SK-N-MC (cell line): ENCODE measurements around the gene KIF24.

Source experiments
- DNase-seq: peaks from one replicate; pipeline ENCODE4 v3.0.0-alpha.2; 2011; ENCODE audit warnings: low read depth, low spot score
- H3K27ac ChIP-seq: fragments of 200-600 bp; sonication (generic); 2 replicates; pipeline ENCODE4 v1.5.1; 2016; ENCODE audit warnings: mixed run types
- H3K36me3 ChIP-seq: fragments of 200-600 bp; sonication (generic); 2 replicates; pipeline ENCODE4 v1.6.1; 2017; ENCODE audit warnings: antibody characterized with exemption, low read length, mixed read lengths; ENCODE audit not compliant: insufficient read depth
- H3K4me3 ChIP-seq: fragments of 200-600 bp; sonication (generic); 2 replicates; pipeline ENCODE4 v1.5.1; 2016
- H3K9ac ChIP-seq: fragments of 200-600 bp; sonication (generic); 2 replicates; pipeline ENCODE4 v1.8.0; 2017; ENCODE audit warnings: mixed run types, mixed read lengths; ENCODE audit not compliant: insufficient read length
- H3K9me3 ChIP-seq: fragments of 200-600 bp; sonication (generic); 2 replicates; pipeline ENCODE4 v1.6.1; 2017; ENCODE audit warnings: low read depth, mild to moderate bottlenecking, antibody characterized with exemption, low read length, moderate library complexity, mixed read lengths
- EZH2 ChIP-seq: fragments of 200-600 bp; sonication (generic); IDR thresholded peaks from one replicate; pipeline ENCODE4 v1.6.1; 2017; ENCODE audit warnings: antibody characterized with exemption
- FOXP2 ChIP-seq: optimal IDR thresholded peaks from 2 replicates; pipeline ENCODE3; 2011; ENCODE audit warnings: mild to moderate bottlenecking, moderate library complexity; ENCODE audit not compliant: insufficient read depth; ENCODE audit errors: extremely low read length, control extremely low read depth
- POLR2AphosphoS5 ChIP-seq: IDR thresholded peaks from 2 replicates; pipeline ENCODE4 v1.6.1; 2012; ENCODE audit warnings: mild to moderate bottlenecking, low read depth, low read length, borderline replicate concordance

KIF24 gene

DNA sequence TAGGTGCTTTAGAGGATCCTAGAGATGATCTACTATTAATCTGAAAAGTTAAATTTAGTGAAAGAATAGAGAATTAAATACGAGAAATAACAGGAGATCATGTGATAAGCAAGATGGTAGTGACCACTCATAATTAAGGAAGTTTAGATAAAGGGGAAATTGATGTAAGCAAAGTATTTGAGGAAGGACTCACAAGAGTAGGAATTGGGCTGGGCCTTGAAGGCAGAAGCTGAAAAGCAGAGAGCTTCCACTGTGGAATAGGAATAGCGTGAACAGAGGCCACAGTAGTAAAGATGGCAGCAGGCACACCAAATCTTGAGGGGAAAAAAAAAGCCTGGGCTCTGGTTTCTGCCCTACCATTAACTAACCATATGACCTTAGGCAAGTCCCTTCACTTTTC lies 38.0 kb downstream of the KIF24 start:
- DNase-seq = no peak
- TF ChIP-seq EZH2 (no peak), FOXP2 (no peak), POLR2AphosphoS5 (no peak)
- Histone ChIP-seq H3K9ac (no peak overlapping the region), H3K27ac (no peak overlapping the region), H3K36me3 (no peaks in the 10 kb centered on the region), H3K9me3 (no peaks in the 10 kb centered on the region), H3K4me3 (no peak overlapping the region)

DNA sequence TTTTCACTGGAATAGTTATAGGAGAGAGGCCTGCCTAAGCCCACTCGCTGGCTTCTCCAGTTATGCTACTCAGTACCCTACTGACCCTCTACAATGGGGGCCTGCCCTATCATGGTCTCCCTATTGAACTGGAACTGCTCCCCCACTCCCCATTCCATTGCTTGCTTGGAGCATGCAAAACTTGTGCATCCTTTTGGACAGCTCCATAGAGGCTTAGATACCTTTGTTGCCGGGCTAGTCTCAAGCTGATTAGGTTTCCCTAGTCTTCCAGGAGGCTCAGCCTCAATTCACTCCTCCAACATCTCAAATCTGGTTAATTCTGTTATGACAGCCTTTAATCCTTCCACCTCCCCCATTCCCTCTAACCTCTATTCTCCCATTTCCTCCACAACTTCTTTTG lies 39.9 kb downstream of the KIF24 start:
- Histone ChIP-seq H3K27ac (no peak overlapping the region), H3K9me3 (no peaks in the 10 kb centered on the region), H3K36me3 (no peaks in the 10 kb centered on the region; the same call in 1 of the 2 replicates), H3K4me3 (no peak overlapping the region), H3K9ac (no peak overlapping the region)
- no peak for TF ChIP-seq FOXP2
- no peak for TF ChIP-seq POLR2AphosphoS5
- TF ChIP-seq EZH2 = no peak
- DNase-seq = no peak

DNA sequence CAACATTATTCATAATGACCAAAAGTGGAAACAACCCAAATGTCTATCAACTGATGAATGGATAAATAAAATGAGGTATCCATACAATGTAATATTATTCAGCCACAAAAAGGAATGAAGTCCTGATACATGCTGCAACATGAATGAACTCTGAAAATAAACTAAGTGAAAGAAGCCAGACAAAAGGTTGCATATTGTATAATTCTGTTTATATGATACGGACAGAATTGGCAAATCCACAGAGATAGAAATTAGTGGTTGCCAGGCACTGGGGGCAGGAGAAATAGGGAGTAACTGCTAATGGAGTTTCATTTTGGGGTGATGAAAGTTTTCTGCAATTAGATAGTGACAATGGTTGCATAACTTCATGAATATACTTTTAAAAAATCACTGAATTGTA lies 47.0 kb downstream of the KIF24 start:
- TF ChIP-seq EZH2 (no peak), POLR2AphosphoS5 (no peak), FOXP2 (no peak)
- H3K27ac ChIP-seq = no peak overlapping the region
- H3K4me3 ChIP-seq = no peak overlapping the region
- no peaks in the 10 kb centered on the region for H3K9me3 ChIP-seq
- no peak for DNase-seq
- H3K9ac ChIP-seq = no peak overlapping the region
- no peaks in the 10 kb centered on the region; the same call in 1 of the 2 replicates for H3K36me3 ChIP-seq

DNA sequence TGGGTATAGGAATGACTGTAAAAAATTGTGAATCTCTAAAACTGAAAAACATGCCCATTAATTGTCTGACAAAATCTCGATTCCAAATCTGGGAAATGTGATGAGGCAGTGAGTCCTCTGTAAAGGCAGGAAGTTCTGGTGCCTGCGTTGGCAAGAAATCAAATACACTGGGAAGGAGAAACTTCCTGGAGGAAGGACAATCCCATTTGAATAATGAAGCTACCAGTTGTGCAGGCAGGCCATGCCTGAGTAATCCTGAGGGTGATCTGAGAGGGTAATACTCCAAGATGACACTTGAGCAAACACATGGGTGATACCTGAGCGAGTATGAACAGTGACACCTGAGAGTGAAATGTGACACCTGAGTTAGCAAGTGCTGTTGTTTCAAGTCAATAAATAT lies 49.7 kb downstream of the KIF24 start:
- H3K4me3 ChIP-seq = no peak overlapping the region
- TF ChIP-seq FOXP2 (no peak), EZH2 (no peak), POLR2AphosphoS5 (no peak)
- no peaks in the 10 kb centered on the region for H3K36me3 ChIP-seq
- no peak for DNase-seq
- no peak overlapping the region for H3K27ac ChIP-seq
- H3K9me3 ChIP-seq = no peaks in the 10 kb centered on the region
- H3K9ac ChIP-seq = no peak overlapping the region
